Mononuclear cell (primary cell): ENCODE data around the gene SCYL1. TPM values are rescaled to one million over a fixed set of nuclear protein-coding genes. Genes with fewer than 3 reads are reported as not detected.

ENCODE experiments used
- H3K27me3 ChIP-seq: 2 replicates; pipeline ENCODE4 v1.6.0; 2011; ENCODE audit warnings: low read length, control low read depth; ENCODE audit not compliant: insufficient read depth
- H3K4me1 ChIP-seq: 2 replicates; pipeline ENCODE4 v1.5.1; 2011; ENCODE audit warnings: mild to moderate bottlenecking, low read length, control low read depth; ENCODE audit not compliant: insufficient read depth
- H3K4me3 ChIP-seq: 2 replicates; pipeline ENCODE4 v1.5.1; 2011; ENCODE audit warnings: mild to moderate bottlenecking, low read length, moderate library complexity
- H3K9me3 ChIP-seq: 2 replicates; pipeline ENCODE4 v1.5.1; 2011; ENCODE audit warnings: low read depth, mild to moderate bottlenecking, control low read depth, low read length
- total RNA-seq: library from RNA; depleted of rRNA; stranded (reverse); fragments of >200 nt; gene quantifications from one replicate; pipeline ENCODE4 v1.2.3, GENCODE V29; 2012

SCYL1 gene
- total RNA-seq, 1 donor, result 36.4 TPM

DNA sequence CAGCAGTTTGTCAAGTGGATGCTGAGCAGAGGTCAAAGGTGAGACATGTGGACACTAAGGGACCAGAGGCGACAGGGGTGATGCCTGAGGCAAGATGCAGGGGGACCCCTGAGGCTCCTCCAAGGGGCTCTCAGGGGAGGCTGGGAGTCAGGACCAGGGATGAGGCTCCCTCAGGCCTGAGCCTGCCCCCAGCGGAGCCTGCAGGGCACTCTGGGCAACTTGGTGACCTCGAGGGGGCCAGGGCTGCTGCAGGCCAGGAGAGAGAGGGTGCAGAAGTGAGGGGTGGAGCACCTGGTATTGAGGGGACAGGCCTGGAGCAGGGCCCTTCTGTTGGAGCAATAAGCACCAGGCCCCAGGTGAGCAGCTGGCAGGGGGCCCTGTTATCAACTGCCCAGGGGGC, 57.0 kb downstream of the SCYL1 start:
- Histone ChIP-seq H3K4me1 (peaks cover 42% of the 10 kb centered on the region), H3K4me3 (no peak overlapping the region), H3K27me3 (no peaks in the 10 kb centered on the region), H3K9me3 (no peaks in the 10 kb centered on the region)

DNA sequence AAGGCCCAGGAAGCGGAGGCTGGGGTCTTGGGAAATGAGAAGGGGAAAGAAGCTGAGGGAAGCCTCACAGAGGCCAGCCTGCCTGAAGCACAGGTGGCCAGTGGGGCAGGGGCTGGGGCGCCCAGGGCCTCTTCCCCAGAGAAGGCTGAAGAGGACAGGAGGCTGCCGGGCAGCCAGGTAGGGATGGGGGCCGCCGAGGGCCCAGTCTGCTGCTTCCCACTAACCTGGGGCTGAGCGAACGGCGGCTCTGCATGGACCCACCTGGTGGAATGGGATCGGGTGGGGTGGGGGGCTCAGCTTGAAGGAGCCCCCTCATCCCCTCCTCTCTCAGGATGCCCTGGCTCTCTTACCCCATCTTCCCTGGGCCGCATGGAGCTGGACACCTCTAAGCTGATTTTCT, 58.7 kb downstream of the SCYL1 start:
- Histone ChIP-seq H3K4me3 (no peak overlapping the region), H3K4me1 (peaks cover 42% of the 10 kb centered on the region), H3K9me3 (no peaks in the 10 kb centered on the region), H3K27me3 (no peaks in the 10 kb centered on the region)

DNA sequence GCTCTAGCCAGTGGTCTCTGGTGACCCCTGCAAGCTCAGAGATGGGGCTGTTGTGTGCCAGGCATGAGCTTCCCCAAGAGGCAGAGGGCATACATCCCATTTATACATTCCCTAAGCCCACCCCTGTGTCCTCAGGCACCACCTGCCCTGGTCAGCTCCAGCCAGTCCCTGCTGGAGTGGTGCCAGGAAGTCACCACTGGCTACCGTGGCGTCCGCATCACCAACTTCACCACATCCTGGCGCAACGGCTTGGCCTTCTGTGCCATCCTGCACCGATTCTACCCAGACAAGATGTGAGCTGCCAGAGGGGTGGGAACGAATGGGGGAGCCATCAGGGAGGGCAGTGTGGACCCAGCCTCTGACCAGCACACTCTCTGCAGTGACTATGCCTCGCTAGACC, 59.2 kb downstream of the SCYL1 start:
- Histone ChIP-seq H3K9me3 (no peaks in the 10 kb centered on the region), H3K4me3 (no peak overlapping the region), H3K27me3 (no peaks in the 10 kb centered on the region), H3K4me1 (peaks cover 42% of the 10 kb centered on the region)

DNA sequence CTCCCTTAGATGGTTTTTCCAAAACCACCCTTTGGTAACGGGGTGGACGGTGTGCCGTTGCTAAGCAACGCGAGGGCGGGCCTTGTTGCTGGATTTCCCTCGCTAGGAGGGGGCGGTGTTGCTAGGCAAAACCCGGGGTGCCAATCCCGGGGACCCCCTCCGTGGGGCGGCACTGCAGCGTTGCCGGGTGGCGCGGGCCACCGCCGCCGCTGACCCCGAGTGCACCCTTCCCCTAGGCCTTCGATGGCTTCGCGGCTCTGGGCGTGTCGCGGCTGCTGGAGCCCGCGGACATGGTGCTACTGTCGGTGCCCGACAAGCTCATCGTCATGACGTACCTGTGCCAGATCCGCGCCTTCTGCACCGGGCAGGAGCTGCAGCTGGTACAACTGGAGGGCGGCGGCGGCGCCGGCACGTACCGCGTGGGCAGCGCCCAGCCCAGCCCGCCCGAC, 59.9 kb downstream of the SCYL1 start:
- Histone ChIP-seq H3K9me3 (no peaks in the 10 kb centered on the region), H3K4me1 (peaks cover 44% of the 10 kb centered on the region), H3K4me3 (no peak overlapping the region), H3K27me3 (no peaks in the 10 kb centered on the region)

DNA sequence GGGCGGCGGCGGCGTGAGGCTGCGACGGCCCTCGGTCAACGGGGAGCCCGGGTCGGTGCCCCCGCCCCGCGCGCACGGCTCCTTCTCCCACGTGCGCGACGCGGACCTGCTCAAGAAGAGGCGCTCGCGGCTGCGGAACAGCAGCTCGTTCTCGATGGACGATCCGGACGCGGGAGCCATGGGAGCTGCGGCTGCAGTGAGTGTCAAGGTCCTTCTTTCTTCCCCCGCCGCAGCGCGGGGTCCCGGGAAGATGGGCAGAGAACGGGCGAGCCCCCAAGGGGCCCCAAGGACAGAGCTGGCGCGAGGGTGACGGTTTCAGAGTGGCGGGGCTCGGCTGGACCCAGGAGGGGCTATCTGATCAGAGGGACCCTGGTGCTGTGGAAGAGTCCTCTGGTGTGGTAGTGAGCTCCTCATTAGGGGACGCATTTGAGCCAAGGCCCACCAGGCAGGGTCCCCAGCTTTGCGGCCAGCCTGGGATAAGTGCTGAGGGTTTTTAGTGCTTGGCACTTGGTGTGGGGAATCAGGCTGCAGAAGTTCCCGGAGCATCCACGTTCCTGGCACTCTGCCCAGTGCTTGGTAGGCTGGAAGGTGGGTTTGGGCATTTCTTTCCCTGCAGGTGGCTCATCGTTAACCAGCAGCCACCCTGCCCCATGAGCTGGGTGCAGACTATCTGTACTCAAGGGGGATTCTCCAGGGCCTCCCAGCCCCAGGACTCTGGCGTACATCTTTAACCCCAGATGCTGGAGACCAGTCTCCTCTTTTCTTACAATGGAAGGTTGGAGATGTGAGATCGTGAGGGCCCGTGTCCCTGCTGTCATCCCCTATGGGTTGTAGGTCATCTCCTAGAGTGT, 60.7 kb downstream of the SCYL1 start:
- H3K4me1 ChIP-seq, result peaks cover 44% of the 10 kb centered on the region
- no peaks in the 10 kb centered on the region for H3K9me3 ChIP-seq
- H3K4me3 ChIP-seq, result no peak overlapping the region
- H3K27me3 ChIP-seq, result no peaks in the 10 kb centered on the region

DNA sequence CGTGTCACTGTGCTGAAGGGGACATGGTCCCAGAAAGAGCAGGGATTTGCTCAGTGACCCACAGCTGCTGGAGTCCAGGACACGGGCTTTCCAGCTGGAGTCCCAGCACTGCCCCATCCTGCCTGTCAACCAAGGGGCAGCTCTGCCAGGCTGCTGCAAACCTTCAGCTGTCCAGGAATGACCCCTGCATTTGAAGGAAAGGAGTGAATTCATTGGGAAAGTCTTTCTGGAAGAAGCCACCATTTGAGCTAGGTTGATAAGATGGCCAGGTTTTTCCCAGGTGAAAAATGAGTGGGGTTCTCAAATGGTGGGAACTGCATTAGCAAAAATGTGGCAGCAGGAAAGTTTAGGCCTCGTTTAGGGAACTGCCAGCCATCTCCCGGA, 61.4 kb downstream of the SCYL1 start:
- Histone ChIP-seq H3K9me3 (no peaks in the 10 kb centered on the region), H3K4me3 (no peak overlapping the region), H3K4me1 (peaks cover 44% of the 10 kb centered on the region), H3K27me3 (no peaks in the 10 kb centered on the region)

DNA sequence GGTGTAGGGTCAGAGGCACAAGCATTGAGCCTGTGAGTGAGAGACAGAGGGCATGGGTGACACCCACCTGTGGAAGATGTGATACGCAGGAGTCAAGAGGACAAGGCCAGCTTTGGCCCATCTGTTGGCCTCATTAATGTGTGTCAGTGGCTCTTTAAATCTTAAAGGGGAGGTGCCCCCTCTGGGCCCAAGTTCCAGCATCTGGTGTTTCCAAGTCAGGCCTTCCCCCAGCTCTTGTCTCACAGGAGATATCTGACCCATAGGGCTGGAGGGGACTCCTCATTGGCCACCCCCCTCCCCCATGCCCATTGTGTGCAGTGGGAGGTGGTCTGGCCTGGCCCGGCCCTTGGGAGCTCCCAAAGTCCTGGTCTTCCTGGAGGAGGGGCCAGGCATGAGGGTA, 61.8 kb downstream of the SCYL1 start:
- no peak overlapping the region for H3K4me3 ChIP-seq

More for the DNA sequence above, 61.8 kb downstream of the SCYL1 start:
- Histone ChIP-seq H3K27me3 (no peaks in the 10 kb centered on the region), H3K4me1 (peaks cover 44% of the 10 kb centered on the region), H3K9me3 (no peaks in the 10 kb centered on the region)

Other genes with a start within 250 kb of the SCYL1 start
- gene CDC42EP2, start 210.2 kb upstream of the SCYL1 start, total RNA-seq, result not detected
- 39.6 TPM for gene DPF2, start 191.2 kb upstream of the SCYL1 start, total RNA-seq
- gene TIGD3, start 170.3 kb upstream of the SCYL1 start, total RNA-seq, result 0.42 TPM
- 12.6 TPM for gene SLC25A45, start 142.4 kb upstream of the SCYL1 start, total RNA-seq
- 23.1 TPM for gene FRMD8, start 138.4 kb upstream of the SCYL1 start, total RNA-seq
- gene NEAT1, start 102.3 kb upstream of the SCYL1 start, total RNA-seq, result 198 TPM
- gene MALAT1, start 26.0 kb upstream of the SCYL1 start, total RNA-seq, result 22,943 TPM
- 25.6 TPM for gene LTBP3, start 33.3 kb downstream of the SCYL1 start, total RNA-seq
- 16.8 TPM for gene ZNRD2, start 45.4 kb downstream of the SCYL1 start, total RNA-seq
- 18.1 TPM for gene FAM89B, start 47.5 kb downstream of the SCYL1 start, total RNA-seq
- 79.1 TPM for gene EHBP1L1, start 51.0 kb downstream of the SCYL1 start, total RNA-seq
- 1.7 TPM for gene KCNK7, start 70.7 kb downstream of the SCYL1 start, total RNA-seq
- 41.1 TPM for gene MAP3K11, start 89.1 kb downstream of the SCYL1 start, total RNA-seq
- gene PCNX3, start 90.7 kb downstream of the SCYL1 start, total RNA-seq, result 15.0 TPM
- 75.2 TPM for gene SIPA1, start 113.0 kb downstream of the SCYL1 start, total RNA-seq
- gene RELA, start 137.8 kb downstream of the SCYL1 start, total RNA-seq, result 107 TPM
- gene KAT5, start 187.2 kb downstream of the SCYL1 start, total RNA-seq, result 38.0 TPM
- gene RNASEH2C, start 195.7 kb downstream of the SCYL1 start, total RNA-seq, result 26.4 TPM